Measurements from ENCODE around the gene CDCA8. TPM values are rescaled to one million over a fixed set of nuclear protein-coding genes. Genes with fewer than 3 reads are reported as not detected.

Gene CDCA8
- total and polyA plus RNA-seq, 2 of the 8 experiments (the other 6 are each of a cell fraction or from before 2014, with no cell fraction given) = 43.9 to 46.2 TPM

GRCh38 chr1:37682334-37682987 lies 9.9 kb upstream of the CDCA8 start:
- no peak overlapping the region for H3K4me2 ChIP-seq (ENCODE audit: insufficient read depth in 1 of 2, low read depth in 2 of 2, low read length in 2 of 2)
- H2AFZ ChIP-seq (ENCODE audit: low read length) = no peak overlapping the region
- H3K27ac ChIP-seq (ENCODE audit: low read depth, low read length) = no peak overlapping the region
- no peaks in the 10 kb centered on the region for H3K79me1 ChIP-seq (ENCODE audit: low read depth, low read length)
- H3K4ac ChIP-seq (replicated peaks; ENCODE audit: insufficient read length, low read depth, low read length) = no peak overlapping the region
- WGBS, 2 experiments (ENCODE audit: extremely low coverage in 1 of 2, insufficient coverage in 1 of 2, insufficient read length in 1 of 2, insufficient replicate concordance in 2 of 2, low coverage in 1 of 2, low lambda C conversion rate in 2 of 2, missing lambda C conversion rate in 1 of 2) = 80% methylated on average over 5 of the region's 5 CpGs; no CpG with 5 or more reads in 1 of the 2 experiments
- no peak overlapping the region for H2BK5ac ChIP-seq (ENCODE audit: low read depth, low read length)
- no peak overlapping the region for H3K14ac ChIP-seq (ENCODE audit: insufficient read length)
- H2BK20ac ChIP-seq (ENCODE audit: low read length) = no peak overlapping the region
- DNase-seq (ENCODE audit: low read depth in 1 of 2, low spot score in 2 of 2) = peak in 1 of 2 experiments; percentile 90
- no peaks in the 10 kb centered on the region for H3K27me3 ChIP-seq (replicated peaks in 1 of 4; ENCODE audit: control insufficient read depth in 3 of 4, extremely low read depth in 1 of 4, insufficient read depth in 3 of 4, low read length in 3 of 4)
- no peak overlapping the region for H2BK15ac ChIP-seq (ENCODE audit: low read length)
- H4K8ac ChIP-seq (ENCODE audit: extremely low read depth, insufficient read depth, low read length) = no peak overlapping the region
- peaks cover 4 to 5% of the 10 kb centered on the region in 2 experiments for H4K20me1 ChIP-seq (replicated peaks in 1 of 2; ENCODE audit: control insufficient read depth in 1 of 2, insufficient read depth in 2 of 2, low read length in 2 of 2)
- no peaks in the 10 kb centered on the region for H3K23me2 ChIP-seq (ENCODE audit: low read depth, low read length)
- CTCF ChIA-PET (ENCODE audit: partially characterized antibody) = interaction anchor here (0.6 to 20.8 kb wide), 28 partner anchors 9 to 598 kb away, joined by 3 to 400 read pairs (median 3); partner anchors contain the start of genes CDCA8 and GNL2
- no peak overlapping the region for H3K4me3 ChIP-seq (ENCODE audit: extremely low read depth in 1 of 4, insufficient read depth in 2 of 4, low read depth in 3 of 4, low read length in 4 of 4)
- H3K18ac ChIP-seq (ENCODE audit: extremely low read depth, low read length) = no peak overlapping the region
- no peak overlapping the region for H3K56ac ChIP-seq (replicated peaks; ENCODE audit: insufficient read length, low read depth, low read length)
- no peak overlapping the region for H2AK5ac ChIP-seq (ENCODE audit: low read depth, low read length)
- H3K79me2 ChIP-seq (ENCODE audit: control insufficient read depth in 1 of 2, insufficient read depth in 2 of 2, low read length in 2 of 2) = no peaks in the 10 kb centered on the region
- no peaks in the 10 kb centered on the region for H3K4me1 ChIP-seq (replicated peaks in 1 of 4; ENCODE audit: control insufficient read depth in 3 of 4, insufficient read depth in 4 of 4, low read length in 3 of 4)
- H3K36me3 ChIP-seq (ENCODE audit: control insufficient read depth in 2 of 4, insufficient read depth in 4 of 4, low read length in 3 of 4) = peaks cover 5 to 46% (median 33%) of the 10 kb centered on the region in 4 experiments; a peak in 7 of 8 replicates
- POLR2A ChIA-PET (ENCODE audit: partially characterized antibody) = interaction anchor here (0.8 to 1.6 kb wide), 4 partner anchors 29 to 87 kb away, joined by 3 to 4 read pairs (median 3); no protein-coding TSS in a partner anchor
- no peak overlapping the region for H4K5ac ChIP-seq (ENCODE audit: insufficient read length, low read depth, low read length)
- no peak overlapping the region for H2BK120ac ChIP-seq (replicated peaks; ENCODE audit: low read depth, low read length)
- no peak overlapping the region for H3K9ac ChIP-seq (replicated peaks in 1 of 4; ENCODE audit: extremely low read depth in 1 of 4, low read depth in 3 of 4, low read length in 3 of 4)
- no peak overlapping the region for H4K91ac ChIP-seq (replicated peaks; ENCODE audit: insufficient read length, low read length)
- peak; percentile 85 for FAIRE-seq
- H3K9me3 ChIP-seq (ENCODE audit: insufficient read depth in 2 of 2, low read depth in 1 of 2, low read length in 1 of 2) = no peaks in the 10 kb centered on the region
- H3K23ac ChIP-seq (ENCODE audit: insufficient read length) = no peak overlapping the region
- no peak overlapping the region for H2BK12ac ChIP-seq (ENCODE audit: low read depth, low read length)

Measured in H1 (cell line).